ENCODE results near the gene NRP2.

The NRP2 gene

GRCh38 chr2:205776139-205776538 is 93.8 kb downstream of the NRP2 start:
- DNase-seq (ENCODE audit: low spot score), result peak; percentile 59

GRCh38 chr2:205776720-205777119 is 94.4 kb downstream of the NRP2 start:
- DNase-seq (ENCODE audit: low spot score), result no peak

- DNase-seq (ENCODE audit: low spot score), result no peak
Measured at GRCh38 chr2:205778356-205778755, 96.1 kb downstream of the NRP2 start.

GRCh38 chr2:205780645-205781044 is 98.3 kb downstream of the NRP2 start:
- DNase-seq (ENCODE audit: low spot score), result peak; percentile 28

- no peak for DNase-seq (ENCODE audit: low spot score)
Measured at GRCh38 chr2:205781244-205781931, 99.1 kb downstream of the NRP2 start.

DNA sequence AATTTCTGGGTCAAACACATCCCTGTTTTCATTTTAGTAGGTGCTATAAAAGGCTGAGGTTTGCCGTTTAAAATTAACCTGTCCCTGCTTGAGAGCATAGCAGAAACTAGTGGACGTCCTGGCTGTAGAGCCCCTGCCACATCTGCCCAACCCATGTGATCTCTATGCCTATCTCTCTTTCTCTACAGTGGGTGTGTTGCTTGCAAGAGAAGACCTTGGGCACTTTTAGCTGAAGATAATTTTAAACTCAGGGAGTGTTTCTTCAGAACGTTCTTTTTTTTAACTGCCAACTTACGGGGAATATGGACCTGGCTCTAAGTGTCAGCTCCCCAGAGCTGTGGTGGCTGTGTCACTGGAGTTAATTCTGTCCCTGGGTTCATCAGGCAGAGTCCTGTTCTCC is 100.6 kb downstream of the NRP2 start:
- DNase-seq (ENCODE audit: low spot score), result peak; percentile 24

GRCh38 chr2:205783872-205784499 is 101.7 kb downstream of the NRP2 start:
- no peak for DNase-seq (ENCODE audit: low spot score)

DNA sequence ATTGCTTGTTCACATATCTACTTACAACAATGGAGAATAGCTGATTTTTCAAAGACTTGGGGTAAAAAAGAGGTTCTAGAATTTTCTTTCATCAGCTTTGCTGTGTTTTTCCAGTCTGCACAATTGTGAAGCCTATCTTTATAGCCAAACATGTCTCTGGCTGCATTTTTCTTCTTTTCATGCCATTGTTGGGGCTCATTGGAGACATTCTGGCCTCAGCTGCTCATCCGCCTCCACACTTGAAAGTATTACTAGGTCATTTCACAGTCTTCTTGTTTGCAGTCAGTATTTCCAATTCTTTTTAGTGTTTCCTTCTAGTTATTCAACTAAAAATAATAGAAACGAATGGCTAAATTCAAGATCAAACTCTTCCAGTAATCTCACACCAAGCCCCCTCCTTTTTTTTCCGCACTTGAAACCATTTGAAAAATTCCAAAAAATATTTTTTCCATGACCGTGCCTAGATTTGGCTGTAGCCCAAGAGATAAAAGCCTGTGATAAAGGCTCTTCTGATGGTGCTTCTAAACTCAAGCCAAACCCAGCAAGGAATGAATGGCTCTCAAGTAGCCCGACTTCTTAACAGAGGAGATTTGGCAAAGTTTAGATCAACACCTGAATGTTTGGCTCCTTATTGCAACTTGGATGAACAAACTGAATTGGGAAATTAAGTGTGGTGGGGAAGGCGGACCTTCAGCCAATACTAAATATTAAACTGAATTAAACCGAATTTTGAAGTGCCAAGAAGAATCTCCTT is 103.4 kb downstream of the NRP2 start:
- DNase-seq (ENCODE audit: low spot score), result no peak

DNA sequence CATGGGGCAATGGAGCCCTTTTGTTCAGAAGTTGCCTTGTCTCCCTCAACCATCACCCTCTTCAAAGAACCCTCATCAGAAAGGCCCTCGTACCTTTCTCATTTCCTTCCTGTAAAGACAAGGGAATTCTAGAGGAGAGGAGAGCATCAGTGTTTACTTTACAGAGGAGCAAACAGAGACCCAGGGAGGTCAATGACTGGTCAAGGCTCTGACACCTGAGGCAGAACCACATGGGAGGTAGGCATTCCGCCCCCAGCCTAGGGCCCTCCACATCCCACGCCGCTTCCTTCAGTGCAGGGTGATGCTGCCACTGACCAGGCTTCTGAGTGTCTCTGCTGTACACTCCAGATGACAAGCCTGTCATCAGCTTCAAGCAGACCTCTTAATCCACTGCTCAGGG is 104.7 kb downstream of the NRP2 start:
- DNase-seq (ENCODE audit: low spot score), result no peak

- DNase-seq (ENCODE audit: low spot score), result no peak
Measured at GRCh38 chr2:205787761-205788160, 105.5 kb downstream of the NRP2 start.

- DNase-seq (ENCODE audit: low spot score), result no peak
Measured at GRCh38 chr2:205789906-205790305, 107.6 kb downstream of the NRP2 start.

- no peak for DNase-seq (ENCODE audit: low spot score)
Measured at GRCh38 chr2:205792908-205793307, 110.6 kb downstream of the NRP2 start.

DNA sequence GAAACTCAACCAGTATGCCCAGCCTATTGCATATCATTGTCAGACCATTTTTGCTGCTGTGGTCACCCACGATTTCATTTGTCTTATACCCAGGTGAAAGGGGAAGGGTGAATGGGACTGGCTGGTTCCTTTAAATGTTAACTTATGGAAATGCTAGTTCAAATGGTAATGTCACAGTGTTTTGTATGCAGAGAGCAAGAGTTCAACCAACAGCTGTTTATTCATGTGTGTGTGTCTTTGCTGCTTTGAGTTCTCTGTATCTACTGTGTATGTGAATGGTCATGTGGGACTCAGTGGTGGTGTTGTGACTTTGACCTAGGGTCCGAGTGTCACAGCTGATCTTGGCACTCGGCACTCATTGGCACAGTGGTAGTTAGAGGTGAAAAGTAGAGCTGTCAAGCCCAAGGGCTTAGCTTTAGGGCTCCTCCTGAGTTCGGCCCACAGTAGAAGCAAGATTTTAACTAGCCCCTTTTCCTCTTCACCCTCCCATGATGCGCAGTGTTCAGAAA is 114.6 kb downstream of the NRP2 start:
- no peak for DNase-seq (ENCODE audit: low spot score)

- no peak for DNase-seq (ENCODE audit: low spot score)
Measured at GRCh38 chr2:205797866-205798265, 115.6 kb downstream of the NRP2 start.

DNA sequence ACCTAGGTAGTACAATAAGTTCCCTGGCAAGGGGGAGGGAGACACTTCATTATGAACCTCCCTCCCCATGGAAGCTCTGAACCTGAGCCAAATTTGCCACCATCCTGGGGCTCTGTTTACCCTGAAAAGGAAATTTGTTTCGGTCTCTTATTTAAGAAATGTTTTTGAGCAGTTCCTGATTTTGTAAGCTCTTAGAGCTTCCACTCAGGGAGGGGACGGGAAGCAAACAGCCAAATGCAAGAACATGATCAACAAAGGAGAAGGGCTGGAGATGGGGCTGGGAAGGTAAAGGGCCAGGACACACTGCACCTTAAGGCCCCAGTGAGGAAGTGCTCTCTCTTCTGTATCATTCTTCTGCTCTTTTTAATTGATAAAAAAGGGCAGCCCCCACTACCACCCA is 117.9 kb downstream of the NRP2 start:
- DNase-seq (ENCODE audit: low spot score), result no peak

GRCh38 chr2:205800773-205801172 is 118.5 kb downstream of the NRP2 start:
- DNase-seq (ENCODE audit: low spot score), result no peak

- DNase-seq (ENCODE audit: low spot score), result no peak
Measured at GRCh38 chr2:205802065-205802464, 119.8 kb downstream of the NRP2 start.

GRCh38 chr2:205802941-205803340 is 120.6 kb downstream of the NRP2 start:
- DNase-seq (ENCODE audit: low spot score), result no peak

DNA sequence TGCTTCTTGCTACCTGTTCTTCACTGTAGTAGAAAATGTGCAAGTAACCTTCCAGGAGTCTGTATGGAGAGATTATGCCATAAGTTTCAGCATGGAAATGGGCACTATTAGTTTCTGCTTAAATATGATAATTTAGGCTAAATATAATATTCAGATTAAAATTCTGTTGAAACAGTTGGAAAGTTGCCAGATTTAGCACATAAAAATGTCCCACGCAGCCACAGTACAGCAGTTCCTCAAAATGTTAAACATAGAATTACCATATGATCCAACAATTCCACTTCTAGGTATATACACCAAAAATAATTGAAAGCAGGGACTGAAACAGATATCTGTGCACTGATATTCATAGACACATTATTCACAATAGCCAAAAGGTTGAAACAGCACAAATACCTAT is 121.2 kb downstream of the NRP2 start:
- no peak for DNase-seq (ENCODE audit: low spot score)

GRCh38 chr2:205805136-205805535 is 122.8 kb downstream of the NRP2 start:
- no peak for DNase-seq (ENCODE audit: low spot score)

GRCh38 chr2:205806143-205806905 is 124.0 kb downstream of the NRP2 start:
- DNase-seq (ENCODE audit: low spot score), result no peak

DNA sequence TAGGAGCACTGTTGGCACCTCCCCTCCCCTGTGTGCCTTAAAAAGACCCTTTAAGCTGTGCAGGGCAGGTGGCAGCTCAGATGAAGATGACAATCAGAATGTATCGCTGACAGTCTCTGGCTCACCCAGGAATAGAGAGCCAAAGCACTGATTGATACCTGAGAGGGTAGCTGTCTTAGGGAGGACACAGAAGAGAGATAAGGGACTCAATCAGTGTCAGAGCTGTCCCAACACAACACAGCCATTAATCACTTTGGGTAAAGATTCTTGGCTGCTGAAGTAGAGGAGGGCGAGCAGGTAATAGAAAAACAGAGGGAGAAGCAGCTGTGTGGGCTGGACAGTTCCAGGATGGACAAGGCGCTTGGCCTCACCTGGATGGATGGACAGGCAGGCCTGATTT is 124.9 kb downstream of the NRP2 start:
- DNase-seq (ENCODE audit: low spot score), result no peak
